ENCODE measurements around the gene CNTNAP3B. TPM values are rescaled to one million over a fixed set of nuclear protein-coding genes. Genes with fewer than 3 reads are reported as not detected.
"Not testable (repeated sequence)": the region's sequence is repeated elsewhere in the genome, so short reads cannot be mapped to it uniquely, and the experiment has no call there.

Gene CNTNAP3B
- total RNA-seq, 2 donors from 2014 or later = not detected

DNA sequence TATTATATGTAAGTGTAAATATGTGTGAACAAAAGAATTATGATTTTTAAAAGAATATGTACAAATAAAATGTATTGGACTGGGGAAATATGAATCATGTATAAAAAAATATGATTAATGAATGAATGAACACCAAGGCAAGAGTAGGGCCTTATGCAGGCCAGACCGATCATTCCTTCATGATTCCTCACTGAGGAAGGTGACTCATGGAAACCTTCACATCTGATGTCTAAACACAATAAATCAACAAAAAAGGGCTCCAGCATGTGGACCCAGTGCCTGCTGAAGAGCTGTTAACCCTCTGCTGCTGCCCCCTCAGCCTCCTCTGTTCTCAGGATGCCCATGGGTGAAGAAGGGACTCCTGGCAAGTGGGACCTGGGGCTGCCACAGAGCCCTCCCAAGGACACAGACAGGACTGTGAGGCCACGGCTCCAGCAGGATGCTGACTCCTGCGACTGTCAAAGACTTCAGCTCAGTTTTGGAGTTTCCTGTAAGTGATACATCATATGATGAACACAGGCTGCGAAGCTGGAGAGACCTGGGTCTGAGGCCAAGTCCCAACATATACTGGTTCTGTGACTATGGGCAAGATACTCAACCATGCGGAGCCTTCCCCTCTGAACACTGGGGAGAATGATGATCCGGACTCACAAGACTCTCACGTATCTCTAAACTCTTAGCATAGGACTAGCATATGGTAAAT is 110.9 kb downstream of the CNTNAP3B start:
- not testable (repeated sequence) for H3K36me3 Mint-ChIP-seq; DNase-seq (ENCODE audit: low spot score in 2 of 2); ATAC-seq; H3K9me3 Mint-ChIP-seq; H3K27ac Mint-ChIP-seq

DNA sequence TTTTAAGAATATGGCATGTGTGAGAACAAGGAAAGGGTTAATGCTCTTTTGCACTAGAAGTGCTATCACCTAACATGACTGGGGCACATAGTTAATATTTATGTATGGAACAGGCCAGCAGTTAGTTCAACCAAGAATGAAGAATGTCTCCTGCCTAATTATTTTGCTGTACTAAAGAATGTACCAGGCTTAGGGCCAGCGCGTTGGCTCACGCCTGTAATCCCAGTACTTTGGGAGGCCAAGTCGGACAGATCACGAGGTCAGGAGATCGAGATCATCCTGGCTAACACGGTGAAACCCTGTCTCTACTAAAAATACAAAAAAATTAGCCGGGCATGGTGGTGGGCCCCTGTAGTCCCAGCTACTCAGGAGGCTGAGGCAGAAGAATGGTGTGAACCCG is 114.9 kb downstream of the CNTNAP3B start:
- not testable (repeated sequence) for ATAC-seq; H3K9me3 Mint-ChIP-seq; H3K36me3 Mint-ChIP-seq; H3K27ac Mint-ChIP-seq; DNase-seq (ENCODE audit: low spot score in 2 of 2)

DNA sequence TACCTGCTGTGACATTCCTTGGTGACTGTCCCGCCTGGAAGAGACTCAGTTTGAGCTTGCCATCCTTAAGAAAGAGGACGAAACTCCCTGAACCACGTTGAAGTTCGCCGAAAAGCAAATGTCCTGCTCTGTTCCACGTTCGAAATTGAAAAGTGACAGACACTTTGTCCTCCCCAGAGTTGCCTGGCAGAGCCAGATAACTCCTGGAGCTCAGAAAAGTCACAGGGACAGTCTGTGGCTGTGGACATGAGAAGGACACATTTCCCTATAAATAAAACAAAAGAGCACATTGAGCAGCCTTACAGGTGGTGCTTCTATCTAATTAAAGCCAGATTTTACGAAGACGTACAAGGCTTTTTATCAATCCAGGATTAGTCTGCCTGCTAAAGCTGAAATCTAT is 137.6 kb downstream of the CNTNAP3B start:
- not testable (repeated sequence) for H3K36me3 Mint-ChIP-seq; H3K9me3 Mint-ChIP-seq; DNase-seq (ENCODE audit: low spot score in 2 of 2); H3K27ac Mint-ChIP-seq; ATAC-seq

DNA sequence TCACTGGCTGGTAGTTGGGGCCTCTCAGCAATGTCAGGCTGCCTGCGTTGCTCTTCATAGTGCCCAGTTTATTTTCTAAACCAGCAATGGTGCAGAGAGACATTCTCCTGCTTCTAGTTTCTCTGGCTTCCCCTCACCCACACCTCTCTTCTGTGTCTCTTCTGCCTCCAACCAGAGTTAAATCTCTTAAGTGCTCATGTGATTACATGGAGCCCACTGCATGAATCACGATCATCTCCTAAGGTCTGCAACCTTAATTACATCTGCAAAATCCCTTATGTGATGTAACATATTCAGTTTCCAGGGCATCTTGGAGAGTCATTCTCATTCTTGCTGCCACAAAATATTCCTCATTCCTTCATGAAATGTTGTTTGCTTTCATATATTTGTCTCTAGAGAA is 149.0 kb downstream of the CNTNAP3B start:
- not testable (repeated sequence) for H3K36me3 Mint-ChIP-seq

DNA sequence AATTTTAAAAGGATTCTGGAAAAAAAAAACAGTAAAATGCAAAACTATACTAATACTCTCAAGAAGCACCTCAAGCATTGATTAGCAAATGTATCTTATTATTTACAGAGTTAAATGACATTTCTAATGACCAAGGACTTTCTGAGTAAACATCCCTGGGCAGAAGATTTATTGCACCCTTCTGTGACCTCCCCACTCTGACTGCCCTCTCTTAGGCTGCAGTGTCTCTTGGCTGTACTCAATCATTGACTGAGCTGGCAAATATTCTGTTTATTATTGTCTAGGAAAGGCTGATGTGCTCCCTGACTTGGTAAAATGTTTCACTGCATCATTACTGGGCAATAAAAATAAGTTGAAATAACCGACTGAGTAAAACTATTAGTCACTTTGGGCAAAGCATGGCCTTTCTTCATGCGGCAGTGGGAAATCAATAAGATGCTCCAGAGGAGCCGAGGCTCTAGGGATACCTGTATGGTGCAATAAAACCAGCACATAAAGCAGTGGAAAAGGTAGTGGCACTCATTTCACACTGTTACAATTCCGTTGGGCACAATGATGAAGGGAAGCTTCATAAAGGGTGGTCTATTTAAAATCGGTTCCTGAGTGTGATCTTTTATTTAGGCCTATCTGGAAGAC is 151.1 kb downstream of the CNTNAP3B start:
- not testable (repeated sequence) for H3K9me3 Mint-ChIP-seq; H3K27ac Mint-ChIP-seq; ATAC-seq; H3K36me3 Mint-ChIP-seq; DNase-seq (ENCODE audit: low spot score in 2 of 2)

More for the DNA sequence above, 149.0 kb downstream of the CNTNAP3B start:
- DNase-seq (ENCODE audit: low spot score in 2 of 2); H3K27ac Mint-ChIP-seq; ATAC-seq; H3K9me3 Mint-ChIP-seq: not testable (repeated sequence)

DNA sequence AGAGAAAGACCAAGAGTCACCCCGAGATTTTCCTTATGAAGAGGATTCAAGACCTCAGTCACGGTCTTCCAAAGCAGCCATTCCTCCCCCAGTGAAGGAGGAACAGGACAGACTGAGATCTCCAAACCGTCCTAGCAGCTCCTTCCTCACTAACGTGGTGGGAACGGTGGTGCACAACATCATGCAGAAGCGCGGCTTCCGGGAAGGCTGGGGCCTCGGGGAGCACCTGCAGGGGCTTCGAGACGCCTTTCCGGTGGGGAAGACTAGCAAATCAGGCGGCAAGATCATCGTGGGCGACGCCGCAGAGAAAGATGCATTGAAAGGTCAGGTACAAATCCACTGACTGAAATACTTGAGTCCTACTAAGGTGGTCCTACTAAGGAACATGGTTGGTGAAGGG is 154.3 kb downstream of the CNTNAP3B start:
- H3K36me3 Mint-ChIP-seq; ATAC-seq; DNase-seq (ENCODE audit: low spot score in 2 of 2): not testable (repeated sequence)

DNA sequence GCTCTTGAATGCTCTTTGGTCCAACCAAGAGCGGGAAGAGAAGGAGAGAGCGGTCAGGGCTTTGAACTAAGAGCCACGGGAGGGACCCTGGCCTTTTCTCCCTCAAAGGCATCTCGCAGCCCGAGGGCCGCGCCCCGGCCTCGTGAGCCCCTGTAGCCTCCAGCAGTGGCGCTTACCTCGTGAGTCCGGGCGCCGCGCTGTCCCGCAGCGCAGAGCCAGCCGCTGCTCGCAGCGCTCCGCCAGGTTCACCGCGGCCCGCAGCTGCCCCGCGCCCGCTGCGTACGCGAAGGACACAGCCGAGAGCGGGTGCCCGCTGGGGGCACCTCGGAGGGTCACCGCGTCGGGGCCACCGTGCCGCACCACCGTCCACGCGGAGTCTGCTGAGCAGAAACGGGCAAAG is 176.2 kb downstream of the CNTNAP3B start:
- H3K36me3 Mint-ChIP-seq; DNase-seq (ENCODE audit: low spot score in 2 of 2); ATAC-seq; H3K27ac Mint-ChIP-seq; H3K9me3 Mint-ChIP-seq: not testable (repeated sequence)

More for the DNA sequence above, 154.3 kb downstream of the CNTNAP3B start:
- H3K27ac Mint-ChIP-seq, H3K9me3 Mint-ChIP-seq: not testable (repeated sequence)

DNA sequence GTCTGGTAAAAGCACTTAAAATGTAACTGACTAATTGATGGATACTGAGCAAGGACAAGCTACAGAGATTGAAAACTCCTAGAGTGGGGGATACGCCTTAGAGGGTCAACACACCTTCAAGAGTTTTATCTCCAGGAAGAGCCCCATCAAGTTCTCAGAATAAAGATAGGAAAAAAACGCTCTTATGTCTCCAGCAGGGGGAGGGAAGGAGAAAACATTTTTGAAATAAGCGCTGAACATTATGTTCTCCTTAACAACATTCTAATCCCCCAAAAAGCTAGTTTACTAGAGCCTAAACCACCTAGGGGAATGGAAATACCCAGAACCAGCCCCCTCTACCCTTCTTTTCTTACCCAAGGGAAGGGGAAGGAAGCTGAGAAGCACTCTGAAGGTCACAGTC is 187.5 kb downstream of the CNTNAP3B start:
- not testable (repeated sequence) for H3K27ac Mint-ChIP-seq; ATAC-seq; DNase-seq (ENCODE audit: low spot score in 2 of 2); H3K36me3 Mint-ChIP-seq; H3K9me3 Mint-ChIP-seq

DNA sequence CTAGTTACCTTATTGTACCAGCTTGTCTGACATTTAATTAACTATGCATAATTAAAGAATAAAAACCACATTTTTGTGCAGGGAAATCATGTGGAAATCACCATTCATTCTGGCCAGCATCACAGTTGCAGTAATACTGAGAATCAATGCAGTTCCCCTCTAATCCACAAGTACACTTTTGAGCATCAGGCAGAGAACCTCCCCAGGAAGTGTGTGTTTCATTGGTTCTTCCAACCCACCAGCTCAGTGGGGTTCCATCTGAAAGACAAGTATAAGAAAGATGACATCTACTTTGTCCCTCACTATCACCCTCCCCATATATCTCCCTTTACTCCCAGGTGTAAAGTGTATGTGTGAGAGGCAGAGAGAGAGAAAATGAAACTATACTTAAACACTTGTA is 191.1 kb downstream of the CNTNAP3B start:
- H3K9me3 Mint-ChIP-seq; H3K27ac Mint-ChIP-seq; DNase-seq (ENCODE audit: low spot score in 2 of 2); ATAC-seq; H3K36me3 Mint-ChIP-seq: not testable (repeated sequence)

DNA sequence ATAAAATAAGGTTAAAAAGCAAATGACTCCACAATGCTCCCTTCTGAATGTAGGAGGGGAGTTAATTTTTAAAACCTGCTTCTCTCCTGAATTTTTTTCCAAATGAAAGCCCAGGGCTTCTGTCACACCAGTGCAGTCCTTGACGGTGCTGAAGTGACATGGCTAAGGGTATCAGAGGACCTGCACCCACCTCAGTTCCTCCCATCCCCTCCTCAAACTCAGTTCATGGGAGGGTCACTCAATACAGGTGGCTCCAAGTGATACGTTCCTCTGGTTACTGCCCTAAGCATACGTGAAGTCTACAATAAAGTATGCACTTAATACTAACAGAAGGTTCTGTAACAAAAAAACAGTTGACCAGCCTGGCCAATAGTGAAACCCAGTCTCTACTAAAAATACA is 193.5 kb downstream of the CNTNAP3B start:
- not testable (repeated sequence) for ATAC-seq; H3K36me3 Mint-ChIP-seq; DNase-seq (ENCODE audit: low spot score in 2 of 2); H3K9me3 Mint-ChIP-seq; H3K27ac Mint-ChIP-seq

DNA sequence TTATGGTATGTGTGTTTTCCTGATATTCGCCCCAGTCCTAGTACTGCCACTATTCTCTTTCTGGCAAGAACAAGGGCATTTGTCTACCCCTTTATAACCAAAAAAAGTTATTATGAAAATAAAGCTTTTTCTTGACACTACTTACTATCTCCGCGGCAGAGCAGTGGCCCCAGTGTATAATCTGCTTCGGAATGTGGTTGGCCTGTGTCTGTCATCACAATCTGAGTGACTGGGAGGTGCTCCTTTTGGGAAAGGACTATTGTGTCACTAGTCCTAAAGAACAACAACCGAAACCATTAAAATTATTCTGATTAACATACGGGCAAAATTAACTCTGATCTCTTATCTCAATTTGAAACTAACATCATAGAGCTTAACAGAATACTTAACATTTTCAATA is 200.1 kb downstream of the CNTNAP3B start:
- not testable (repeated sequence) for H3K27ac Mint-ChIP-seq

DNA sequence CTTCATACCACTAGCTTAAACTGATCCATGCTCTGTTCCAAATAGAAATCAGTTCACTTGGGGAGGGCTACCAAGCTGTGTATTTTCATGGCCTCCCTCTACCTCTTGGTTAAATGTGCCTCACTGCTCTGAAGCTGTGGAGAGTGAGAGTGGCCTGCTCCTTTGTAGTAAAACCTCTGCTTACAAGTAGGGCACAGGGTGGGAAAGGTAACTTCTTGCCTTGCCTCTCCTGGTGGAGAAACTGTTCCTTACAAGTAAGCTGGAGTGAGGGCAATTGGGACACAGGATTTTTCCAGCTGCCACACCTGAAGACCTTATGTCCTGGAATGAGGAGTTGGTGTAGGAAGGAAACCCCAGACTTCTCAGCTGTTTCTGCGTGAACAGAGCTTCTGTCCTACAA is 211.9 kb downstream of the CNTNAP3B start:
- ATAC-seq; H3K9me3 Mint-ChIP-seq; H3K36me3 Mint-ChIP-seq; DNase-seq (ENCODE audit: low spot score in 2 of 2); H3K27ac Mint-ChIP-seq: not testable (repeated sequence)

More for the DNA sequence above, 200.1 kb downstream of the CNTNAP3B start:
- ATAC-seq; DNase-seq (ENCODE audit: low spot score in 2 of 2); H3K9me3 Mint-ChIP-seq; H3K36me3 Mint-ChIP-seq: not testable (repeated sequence)

DNA sequence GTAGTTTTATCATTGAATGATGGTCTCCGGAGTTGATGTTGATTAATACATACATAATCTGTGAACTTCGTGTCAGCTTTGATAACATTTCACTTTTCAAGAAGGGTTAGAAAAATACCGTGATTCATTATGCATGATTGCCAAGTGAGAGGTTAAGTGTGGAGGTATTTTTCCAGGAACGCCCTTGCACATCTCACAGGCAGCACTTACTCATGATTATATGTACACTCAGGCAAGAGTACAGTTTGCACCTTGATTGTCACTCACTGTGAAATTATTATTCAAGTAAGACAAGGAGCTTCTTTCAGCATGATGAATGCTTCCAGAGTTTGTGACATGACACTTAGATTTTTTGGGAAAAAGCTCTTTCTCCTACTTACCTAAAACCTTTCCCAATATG is 223.7 kb downstream of the CNTNAP3B start:
- not testable (repeated sequence) for DNase-seq (ENCODE audit: low spot score in 2 of 2); H3K9me3 Mint-ChIP-seq; H3K27ac Mint-ChIP-seq; H3K36me3 Mint-ChIP-seq; ATAC-seq

DNA sequence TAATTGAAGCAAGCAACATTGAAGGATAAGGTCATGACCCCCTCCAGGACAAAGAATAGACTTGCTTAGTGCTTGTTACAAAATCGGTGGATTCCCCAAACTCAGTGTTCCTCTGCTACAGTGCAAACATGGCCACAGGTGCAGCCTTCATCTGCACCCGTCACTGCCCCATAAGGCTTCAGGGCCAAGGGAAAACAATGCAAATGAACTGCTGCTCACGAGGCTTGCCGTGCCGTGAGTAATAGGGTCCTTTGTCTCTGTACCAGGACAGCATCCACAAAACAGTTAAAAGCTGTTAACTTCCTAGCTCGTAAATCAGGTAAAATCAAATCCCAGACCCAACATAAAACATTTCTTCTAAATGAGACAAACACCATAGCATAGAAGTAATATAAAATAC is 226.5 kb downstream of the CNTNAP3B start:
- not testable (repeated sequence) for H3K36me3 Mint-ChIP-seq; H3K9me3 Mint-ChIP-seq; H3K27ac Mint-ChIP-seq; DNase-seq (ENCODE audit: low spot score in 2 of 2); ATAC-seq

DNA sequence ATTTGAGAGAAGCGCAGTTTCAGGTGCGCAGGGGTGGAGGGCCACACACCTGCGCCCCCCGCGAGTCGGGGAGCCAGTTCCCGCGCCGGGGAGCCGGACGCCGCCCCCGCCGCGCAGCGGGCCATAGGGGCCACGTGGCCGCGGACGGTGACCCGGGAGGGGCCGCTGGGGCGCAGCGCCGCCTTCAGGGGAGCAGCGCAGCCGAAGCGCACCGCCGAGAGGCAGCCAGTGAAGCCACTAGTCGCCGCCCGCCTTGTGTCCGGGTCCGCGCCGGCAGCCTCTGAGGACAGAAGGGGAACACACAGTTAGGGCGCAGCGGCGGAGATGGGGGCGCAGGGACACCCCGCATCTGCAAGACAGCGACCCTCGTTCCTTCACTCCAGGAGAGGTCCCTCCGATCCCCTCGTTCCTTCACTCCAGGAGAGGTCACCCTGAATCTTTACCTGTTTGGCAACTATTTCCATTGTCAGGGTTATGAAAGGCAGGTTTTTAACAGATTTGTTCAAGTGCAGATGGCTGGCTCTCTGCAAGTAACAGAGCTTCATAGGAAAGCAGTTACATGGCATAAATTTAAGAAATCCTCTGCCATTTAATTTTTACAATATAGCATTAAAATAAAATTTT is 230.4 kb downstream of the CNTNAP3B start:
- ATAC-seq = not testable (repeated sequence)

DNA sequence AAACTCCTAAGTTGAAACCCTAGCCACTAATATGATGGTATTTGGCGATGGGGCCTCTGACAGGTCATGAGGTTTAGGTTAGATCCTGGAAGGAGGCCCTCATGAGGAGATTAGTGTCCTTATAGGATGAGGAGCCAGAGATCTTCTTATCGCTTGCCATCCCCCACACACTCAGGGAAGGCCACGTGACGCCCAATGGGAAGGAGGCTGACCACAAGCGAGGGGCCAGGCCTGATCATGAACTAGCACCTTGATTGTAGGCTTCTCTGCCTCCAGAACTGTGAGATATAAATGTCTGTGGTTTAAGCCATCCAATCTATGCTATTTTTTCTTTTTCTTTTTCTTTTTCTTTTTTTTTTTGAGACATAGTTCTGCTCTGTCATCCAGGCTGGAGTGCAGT is 254.7 kb downstream of the CNTNAP3B start:
- DNase-seq (ENCODE audit: low spot score in 2 of 2); H3K36me3 Mint-ChIP-seq; H3K9me3 Mint-ChIP-seq; H3K27ac Mint-ChIP-seq; ATAC-seq: not testable (repeated sequence)

More for the DNA sequence above, 230.4 kb downstream of the CNTNAP3B start:
- DNase-seq (ENCODE audit: low spot score in 2 of 2); H3K9me3 Mint-ChIP-seq; H3K36me3 Mint-ChIP-seq; H3K27ac Mint-ChIP-seq: not testable (repeated sequence)

DNA sequence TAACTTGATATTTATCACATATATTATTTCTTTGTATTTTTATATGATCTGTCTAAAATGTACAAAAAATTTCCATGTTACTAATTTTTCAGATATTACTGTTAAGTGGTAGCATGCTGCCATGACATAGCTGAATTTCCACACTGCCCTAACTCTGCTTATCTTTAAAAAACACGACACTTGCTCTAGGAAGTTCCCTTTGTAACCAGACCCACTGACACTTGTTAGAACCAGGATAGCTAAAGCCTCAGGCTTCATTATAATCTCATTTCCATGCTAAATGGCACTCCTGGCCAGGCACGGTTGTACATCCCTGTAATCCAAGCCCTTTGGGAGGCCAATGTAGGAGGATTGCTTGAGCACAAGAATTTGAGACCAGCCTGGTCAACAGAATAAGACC is 273.8 kb downstream of the CNTNAP3B start:
- H3K9me3 Mint-ChIP-seq; H3K36me3 Mint-ChIP-seq; H3K27ac Mint-ChIP-seq; ATAC-seq; DNase-seq (ENCODE audit: low spot score in 2 of 2): not testable (repeated sequence)

Measured in activated naive CD4-positive, alpha-beta T cell treated with anti-CD3 and anti-CD28 coated beads, Interleukin-2, amount 50 U/mL, for 72 hours (primary cell).